ENCODE results near the gene MED29.
"Not testable (repeated sequence)": the region's sequence is repeated elsewhere in the genome, so short reads cannot be mapped to it uniquely, and the experiment has no call there.

MED29 gene

DNA sequence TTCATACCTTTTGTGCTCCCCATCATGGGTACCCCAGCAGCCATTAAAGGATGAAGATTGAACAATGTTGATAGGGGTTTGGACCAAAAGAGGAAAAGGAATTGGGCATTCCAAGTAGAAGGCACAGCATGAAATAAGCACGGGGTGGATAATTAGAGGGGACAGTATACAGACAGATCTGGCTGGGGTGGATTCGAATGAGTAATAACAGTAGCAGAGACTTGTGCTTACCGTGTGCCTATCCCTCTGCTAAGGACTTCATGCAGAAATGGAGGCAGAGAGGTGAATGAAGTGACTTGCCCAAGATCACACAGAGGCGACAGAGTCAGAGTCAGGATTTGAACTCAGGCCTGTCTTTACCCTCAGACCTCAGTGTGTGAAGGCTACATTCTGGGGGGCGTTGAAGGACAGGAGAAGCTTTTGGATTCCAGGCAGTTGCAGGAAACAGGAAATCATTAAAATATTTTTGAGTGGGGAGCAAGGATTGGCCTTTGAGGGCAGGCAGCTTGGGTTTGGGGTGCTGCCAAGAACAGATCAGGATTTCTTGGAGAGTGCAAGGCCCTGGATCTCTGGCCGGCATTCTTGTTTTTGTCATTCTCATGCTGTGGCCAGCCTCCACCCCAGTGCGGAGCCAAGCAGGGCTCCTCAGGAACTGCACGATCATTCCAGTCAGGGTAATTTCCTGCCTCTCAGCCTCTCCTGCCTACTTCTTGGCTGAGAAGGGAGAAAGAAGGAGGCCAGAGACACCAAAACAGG is 19.0 kb upstream of the MED29 start:
- no peak for DNase-seq
- ATAC-seq = no peak

DNA sequence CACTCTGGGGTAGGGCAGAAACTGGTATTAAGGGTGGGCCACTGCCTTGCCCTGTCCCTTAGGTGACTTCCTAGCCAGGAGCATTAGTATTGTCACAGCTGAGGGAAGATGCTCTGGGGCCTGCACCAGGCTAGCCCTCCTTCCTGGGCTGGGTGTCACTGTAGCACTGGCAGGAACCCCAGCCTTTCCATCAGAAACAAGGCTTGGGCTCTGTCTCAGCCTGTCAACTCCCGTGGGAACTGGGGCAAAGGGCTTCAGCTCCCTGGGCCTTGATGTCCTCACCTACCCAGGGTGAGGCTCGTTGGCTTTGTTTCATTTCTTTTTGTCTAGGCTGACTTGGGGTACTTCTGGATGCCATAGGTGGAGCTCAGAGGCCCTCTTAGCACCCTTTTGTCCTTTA is 18.2 kb upstream of the MED29 start:
- ATAC-seq = no peak
- no peak for DNase-seq

DNA sequence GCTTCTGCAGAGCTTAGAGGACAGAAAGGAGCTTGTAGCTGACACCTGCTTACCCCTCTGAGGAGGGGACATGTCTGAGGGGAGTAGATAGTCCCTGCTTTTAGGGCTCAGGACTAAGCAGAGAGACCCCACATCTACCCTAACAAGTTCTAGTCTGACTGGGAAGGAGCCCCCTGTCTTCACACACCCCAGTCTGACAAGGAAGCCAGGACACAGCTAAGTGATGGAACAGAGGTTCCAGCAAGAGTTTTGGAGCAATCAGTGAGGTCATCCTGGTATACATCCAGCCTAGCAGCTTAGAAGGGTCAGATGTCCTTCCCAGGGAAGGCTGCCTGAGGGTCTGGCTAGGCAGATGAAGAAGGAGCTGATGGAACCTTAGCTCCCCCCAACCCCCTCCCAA is 15.2 kb upstream of the MED29 start:
- ATAC-seq (no peak), DNase-seq (no peak)

DNA sequence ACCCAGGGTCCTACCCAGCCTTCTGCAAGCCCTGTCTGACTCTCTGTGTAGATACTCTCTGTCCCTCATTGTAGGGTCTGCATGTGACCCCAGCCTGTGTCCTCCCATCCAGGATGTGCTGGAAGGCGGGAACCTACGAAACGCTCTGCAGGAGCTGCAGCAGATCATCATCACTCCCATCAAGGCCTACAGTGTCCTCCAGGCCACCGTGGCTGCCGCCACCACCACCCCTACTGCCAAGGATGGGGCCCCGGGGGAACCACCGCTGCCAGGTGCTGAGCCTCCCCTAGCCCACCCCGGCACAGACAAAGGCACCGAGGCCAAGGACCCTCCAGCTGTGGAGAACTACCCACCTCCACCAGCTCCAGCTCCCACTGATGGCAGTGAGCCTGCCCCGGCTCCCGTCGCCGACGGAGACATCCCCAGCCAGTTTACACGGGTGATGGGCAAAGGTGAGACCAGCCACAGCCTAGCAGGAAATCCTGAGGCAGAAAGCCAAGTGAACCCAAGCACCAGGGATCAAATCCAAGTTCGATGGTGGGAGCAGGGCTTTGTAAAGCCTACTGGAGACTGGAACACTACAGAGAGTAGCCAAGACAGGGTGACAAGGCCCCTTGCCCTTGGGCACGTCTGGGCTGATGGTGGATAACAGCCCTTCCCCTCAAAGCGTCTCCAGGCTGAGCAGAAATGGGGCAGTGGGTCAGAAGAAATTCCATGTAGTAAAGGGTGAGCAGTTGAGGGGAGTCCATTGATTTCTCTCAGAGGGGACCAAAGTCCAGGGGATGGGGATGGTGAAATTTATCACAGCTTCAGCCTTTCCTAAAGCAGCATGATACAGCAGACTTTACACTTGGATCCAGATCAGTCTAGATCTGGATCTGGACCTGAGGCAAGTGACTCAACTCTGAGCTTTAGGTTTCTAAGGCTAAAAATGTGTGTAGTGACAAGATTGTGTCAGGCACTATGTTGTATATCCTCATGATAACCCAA is 13.5 kb upstream of the MED29 start:
- ATAC-seq = no peak
- DNase-seq = no peak

DNA sequence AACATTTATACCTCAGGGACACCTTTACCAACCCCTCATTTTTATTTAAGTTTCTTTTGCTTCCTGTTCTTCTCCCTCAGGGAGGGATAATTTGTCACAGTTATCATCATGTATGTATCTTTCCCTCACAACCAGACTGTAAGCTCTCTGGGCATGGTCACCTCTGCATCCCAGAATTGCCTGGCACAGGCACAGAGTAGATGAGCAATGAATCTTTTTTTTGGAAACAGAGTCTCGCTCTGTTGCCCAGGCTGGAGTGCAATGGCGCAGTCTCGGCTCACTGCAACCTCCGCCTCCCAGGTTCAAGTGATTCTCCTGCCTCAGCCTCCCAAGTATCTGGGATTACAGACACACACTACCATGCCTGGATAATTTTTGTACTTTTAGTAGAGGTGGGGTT is 11.8 kb upstream of the MED29 start:
- ATAC-seq, DNase-seq: not testable (repeated sequence)

DNA sequence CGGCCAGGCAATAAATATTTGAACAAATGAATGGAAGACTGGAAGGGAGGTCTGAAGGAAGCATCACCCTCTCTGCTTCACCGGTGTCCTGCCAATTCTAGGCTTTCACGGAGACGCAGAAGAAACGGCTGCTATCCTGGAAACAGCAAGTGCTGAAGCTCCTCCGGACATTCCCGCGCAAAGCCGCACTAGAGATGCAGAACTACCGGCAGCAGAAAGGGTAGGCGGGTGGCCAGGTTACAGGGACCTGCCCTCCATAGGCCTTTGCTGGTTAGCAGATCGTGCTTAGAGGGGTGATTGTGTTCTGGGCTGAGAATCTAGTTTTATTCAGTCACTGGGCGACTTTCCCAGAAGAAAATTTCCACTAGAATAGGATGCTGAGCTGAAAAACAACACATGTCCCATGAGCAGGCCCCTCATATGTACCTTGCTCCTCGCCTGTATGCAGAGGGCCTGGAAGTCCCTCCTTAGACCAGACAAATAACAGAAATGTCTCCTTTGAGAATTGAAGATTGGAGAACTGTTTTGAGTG is 11.2 kb upstream of the MED29 start:
- ATAC-seq = no peak
- DNase-seq = no peak

DNA sequence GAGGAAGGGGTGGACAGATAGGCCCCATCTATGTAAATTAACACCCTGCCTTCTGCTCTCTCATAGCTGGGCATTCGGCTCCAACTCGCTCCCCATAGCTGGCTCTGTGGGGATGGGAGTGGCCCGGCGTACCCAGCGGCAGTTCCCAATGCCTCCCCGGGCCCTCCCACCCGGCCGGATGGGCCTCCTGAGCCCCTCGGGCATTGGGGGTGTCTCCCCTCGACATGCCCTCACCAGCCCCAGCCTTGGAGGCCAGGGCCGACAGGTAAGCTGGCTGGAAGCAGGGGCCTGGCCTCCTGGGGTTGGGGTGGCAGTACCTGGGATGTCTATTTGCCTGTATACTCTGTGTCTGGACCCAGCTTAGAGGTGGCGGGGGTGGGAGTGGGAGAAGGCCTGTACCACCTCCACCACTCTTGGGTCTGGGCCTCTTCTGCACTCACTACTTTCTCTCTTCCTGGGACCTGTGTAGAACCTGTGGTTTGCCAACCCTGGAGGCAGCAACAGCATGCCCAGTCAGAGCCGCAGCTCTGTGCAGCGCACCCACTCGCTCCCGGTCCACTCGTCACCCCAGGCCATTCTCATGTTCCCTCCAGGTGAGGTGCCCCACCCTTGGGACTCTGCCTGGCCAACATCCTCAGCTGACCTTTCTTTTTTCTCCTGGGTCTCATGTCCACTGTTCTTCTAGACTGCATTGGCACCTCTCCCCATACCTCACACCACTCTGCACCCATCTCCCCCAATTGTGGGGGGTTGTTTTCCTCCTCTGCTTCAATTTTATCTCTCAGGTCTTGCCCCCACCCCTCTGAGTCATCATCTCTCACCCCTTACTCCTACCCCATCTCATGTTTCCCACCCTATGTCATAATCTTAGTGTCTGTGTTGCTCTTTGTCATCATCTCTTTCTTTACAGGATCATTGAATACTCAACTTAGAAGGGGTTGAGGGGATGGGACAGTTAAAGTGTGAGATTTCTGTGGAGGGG is 10.4 kb upstream of the MED29 start:
- ATAC-seq (no peak), DNase-seq (no peak)

DNA sequence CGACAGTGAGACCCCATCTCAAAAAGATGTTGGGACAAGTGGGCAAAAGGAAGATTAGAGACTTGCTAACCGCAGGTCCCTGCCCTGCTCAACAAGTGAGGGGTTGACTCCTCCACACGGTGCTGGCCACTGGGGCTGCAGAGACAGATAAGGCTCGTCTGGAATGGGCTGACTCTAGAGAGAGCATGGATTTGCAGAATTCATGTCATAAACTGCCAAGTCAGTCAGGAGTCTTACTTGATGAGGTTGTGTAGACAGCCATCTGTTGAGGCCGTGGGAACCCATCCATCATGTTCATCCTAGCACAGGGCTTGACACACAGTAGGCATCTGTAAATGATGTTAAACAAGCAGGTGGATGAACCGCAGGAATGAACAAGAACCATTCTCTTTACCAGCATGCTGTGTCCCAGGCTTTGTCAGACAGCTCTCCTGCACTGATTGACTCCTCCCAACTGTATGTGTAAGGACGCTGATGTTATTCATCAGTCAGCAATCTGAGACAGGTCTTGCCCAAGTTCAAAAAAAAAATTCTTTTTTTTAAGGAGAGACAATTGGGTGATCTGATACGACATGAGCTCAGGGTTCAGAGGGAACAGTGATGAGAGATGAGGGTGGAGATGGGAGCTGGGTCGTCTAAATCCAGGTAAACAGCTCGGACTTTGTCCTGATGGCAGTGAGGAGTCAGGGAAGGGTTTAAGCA is 9.1 kb upstream of the MED29 start:
- no peak for ATAC-seq
- DNase-seq = no peak

DNA sequence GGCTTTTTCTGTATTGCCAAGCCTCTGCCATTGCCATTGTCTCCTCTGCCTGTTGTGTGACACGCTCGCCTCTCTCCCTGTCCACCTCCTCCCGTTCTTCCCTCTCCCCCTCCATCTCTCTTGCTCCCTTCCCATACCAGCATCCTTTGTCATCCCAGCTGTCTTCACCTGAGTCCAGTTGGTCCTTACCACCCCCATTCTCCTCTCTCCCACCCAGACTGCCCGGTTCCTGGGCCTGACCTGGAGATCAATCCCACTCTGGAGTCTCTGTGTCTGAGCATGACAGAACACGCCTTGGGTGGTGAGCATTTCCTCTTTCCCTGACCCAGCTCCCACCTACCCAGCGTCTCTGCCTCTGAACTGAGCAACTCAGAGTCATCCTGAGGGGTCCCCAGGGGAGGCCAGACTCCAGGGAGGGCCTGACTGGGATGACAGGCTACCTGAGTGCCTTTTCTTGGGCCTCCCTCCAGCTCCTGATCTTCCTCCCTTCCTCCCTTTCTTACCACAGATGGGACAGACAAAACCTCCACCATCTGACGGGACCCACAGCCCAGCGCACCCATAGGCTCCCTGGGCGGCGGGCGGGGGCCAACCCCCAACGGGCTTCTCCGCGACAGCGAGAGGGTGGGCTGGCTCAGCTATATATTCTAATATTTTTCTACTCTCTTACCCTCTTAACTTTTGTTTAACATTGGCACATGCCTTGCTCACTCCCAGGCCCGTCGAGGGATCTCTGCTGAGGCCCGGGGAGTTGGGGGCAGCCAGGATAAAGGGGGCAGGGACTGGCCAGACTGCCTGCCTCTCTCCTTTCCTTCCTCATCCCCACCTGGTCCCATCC is 8.0 kb upstream of the MED29 start:
- no peak for DNase-seq
- no peak for ATAC-seq

DNA sequence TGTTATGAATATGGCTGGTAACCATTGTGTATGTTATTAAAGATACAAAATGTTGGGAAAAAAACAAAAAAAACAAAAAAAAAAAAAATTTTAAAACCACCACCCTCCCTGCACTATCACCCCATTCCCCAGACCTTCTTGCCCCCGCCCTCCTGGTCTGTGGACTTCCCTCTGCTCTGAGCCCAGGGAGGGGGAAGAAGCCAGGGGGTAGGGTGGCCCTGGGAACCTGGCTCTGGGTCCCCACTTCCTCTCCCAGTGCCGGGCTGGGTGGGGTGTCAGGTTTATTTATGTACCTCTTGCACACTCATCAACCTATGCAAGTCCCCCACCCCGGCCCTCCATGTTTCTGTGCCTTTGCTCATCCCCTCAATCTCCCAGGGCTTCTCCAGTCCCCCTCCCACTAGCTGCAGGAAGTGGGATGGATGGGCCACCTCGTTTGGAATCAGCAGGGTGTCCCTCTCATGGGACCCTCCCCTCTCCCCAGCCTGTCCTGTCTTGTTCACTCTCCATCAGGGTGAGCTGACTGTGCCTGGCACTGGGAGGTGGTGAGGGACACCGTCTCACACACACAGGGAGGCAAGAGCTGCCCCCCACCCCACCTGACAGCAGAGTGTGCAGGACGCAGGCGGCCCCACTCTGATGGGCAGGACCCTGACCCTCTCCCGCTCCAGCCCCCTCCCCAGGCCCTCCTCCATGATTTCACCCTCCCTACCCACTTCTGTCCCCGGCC is 6.2 kb upstream of the MED29 start:
- DNase-seq (no peak), ATAC-seq (no peak)

DNA sequence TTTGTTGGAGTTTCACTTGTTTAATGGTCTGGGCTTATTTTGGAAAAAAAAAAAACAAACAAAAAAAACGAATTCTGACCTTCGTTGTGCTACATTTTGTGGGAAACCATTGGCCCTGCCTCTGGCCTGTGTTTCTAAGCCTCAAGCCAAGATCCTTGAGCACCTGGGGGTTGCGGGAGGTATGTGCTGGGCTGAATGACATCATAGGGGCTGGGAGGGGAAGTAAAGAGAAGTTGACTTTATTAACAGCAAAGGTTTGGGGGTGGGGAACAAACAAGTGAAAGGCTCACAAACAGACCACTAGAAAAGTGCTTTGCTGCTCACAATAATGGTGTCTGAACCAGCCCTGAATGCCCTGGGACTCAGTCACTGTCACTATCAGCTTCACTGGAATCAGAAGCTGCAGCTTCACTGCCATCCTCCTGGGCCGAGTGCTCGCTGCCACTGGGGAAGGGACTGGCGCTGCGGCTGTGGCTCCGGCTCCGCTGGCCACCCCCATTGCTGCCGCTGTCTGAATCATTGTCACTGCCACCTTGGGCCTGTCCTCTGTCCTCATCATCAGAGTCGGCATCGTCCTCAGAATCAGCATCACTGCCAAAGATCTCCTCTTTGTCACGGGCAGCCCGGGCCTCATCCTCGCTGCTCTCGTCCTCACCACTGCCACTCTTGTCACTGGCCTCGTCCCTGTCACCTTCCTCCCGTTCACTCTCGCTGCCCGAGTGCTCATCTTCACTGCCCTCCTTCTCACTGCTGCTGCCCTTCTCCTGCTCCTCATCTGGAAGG is 5.4 kb upstream of the MED29 start:
- DNase-seq (no peak), ATAC-seq (no peak)

DNA sequence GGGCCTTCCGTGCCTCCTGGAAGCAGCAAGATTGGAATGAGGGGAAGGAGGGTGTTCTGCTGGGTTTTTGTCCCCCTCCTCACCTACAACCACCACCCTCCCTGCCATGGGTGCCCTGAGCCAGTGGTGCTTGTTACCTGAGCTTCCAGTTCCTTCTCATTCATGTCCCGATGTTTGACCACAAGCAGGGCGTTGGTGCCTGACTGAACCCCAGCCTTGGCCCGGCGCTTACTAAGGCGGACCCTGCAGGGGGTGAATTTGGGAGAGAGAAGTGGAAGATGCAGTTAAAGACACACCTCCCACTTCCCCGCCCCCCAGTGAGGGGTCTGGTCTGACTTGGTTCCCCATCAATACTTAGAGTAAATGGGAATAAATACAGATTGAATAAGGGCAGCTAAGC is 4.6 kb upstream of the MED29 start:
- ATAC-seq = no peak
- DNase-seq = no peak

DNA sequence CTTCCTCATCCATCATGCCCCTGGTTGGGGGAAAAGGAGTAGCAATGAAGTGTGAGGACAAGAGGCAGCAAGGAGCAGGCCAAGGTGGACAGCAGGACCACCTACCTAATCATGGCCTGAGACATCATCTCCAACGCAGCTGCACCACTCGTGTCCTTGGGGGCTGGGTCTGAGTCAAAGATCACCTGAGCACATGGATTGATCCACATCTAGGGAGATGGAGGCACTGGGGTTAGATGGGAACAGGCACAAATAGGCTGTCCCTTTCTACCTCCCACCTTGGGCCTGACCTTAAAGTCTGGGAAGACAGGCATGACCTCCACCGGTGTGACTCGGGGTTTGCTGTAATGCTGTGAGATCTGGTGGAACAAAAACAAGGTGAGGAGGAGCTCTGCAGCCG is 2.5 kb upstream of the MED29 start:
- ATAC-seq (no peak), DNase-seq (no peak)

DNA sequence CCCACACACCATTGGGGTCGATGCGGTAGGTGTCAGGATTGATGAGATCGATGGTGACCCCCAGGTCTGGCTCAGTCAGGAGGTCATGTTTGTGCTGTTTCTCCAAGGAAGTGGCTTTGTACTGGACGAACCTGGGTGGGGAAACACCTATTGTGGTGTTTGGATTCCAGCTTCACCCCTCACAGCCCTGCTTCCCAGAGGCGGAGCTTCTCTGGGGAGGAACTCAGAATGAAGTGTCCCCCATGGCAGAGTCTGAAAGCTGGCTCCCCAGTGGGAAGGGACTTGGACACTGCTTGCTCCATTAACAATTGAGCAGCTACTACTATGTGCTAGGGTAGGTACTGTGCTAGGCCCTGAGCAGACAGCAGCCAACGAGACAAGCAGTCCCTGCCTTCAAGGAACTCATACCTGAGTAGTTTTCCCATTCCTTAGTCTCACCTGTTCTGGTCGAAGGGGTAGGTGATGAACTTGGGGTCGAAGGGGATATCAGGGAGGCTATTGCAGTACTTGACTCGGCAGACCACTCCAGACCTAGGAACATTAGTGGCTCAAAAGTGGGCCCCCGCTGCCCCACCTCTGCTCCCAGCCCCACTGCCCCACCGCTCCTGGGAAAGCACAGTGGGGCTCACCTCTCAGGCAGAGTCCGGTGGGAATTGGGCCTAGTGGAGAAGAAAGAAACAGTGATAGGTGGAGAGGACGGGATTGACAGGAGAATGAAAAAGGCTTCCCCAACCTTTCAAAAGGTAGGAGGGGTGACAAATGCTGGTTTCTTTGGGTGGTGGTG is 1.4 kb upstream of the MED29 start:
- no peak for DNase-seq
- ATAC-seq = no peak

DNA sequence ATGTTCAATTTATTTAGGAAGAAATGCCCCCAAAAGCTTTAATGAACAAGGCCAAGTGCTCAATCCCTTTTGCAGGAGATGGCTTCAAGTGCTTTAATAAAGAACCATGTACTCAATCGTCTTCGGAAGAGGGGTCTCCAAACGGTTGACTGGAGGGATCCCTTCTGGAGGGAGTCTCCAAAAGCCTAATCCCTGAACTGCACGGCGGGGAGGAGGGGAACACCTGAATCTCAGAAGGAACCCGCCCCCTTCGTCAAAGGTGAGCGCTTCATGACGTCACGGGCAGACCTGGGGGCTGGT is 777 bp upstream of the MED29 start:
- DNase-seq (no peak), ATAC-seq (no peak)

DNA sequence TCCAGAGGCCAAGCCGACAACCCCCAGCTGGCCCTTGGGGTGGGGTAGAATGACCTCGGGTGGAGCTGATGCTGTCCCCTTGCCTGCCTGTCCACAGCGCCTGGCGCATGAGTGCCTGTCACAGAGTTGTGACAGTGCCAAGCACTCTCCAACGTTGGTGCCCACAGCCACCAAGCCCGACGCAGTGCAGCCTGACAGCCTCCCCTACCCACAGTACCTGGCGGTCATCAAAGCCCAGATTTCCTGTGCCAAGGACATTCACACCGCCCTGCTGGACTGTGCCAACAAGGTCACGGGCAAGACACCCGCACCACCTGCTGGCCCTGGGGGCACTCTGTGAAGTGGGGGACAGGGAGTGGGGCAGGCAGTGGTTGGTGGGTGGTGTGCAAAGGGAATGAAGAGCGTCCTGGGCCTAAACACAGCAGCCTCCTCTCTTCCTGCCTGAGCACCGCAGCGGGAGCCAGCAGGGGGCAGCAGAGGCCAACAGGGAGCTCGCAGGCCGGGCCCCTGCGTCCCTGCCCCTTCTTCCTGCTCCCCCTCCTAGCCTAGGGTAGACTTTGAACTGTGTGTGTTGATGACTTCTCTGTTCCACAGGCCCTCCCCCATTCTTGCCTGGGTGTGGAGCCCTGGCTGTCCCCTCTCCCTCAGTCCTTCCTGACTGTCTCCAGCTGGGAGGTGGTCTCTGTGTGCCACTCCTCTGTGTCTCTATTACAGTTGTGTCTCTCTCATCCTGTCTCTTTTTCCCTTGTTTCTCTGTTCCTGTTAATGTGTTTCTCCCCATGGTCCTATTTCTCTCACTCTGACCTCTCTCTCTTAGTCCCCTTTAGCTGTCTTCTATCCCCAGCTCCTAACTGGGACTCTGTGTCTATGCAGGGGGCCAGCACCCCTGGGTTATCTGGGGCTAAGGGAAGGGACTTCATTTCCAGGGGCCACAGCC is 6.5 kb downstream of the MED29 start:
- DNase-seq = peak; percentile 97
- peak; percentile 61 for ATAC-seq

DNA sequence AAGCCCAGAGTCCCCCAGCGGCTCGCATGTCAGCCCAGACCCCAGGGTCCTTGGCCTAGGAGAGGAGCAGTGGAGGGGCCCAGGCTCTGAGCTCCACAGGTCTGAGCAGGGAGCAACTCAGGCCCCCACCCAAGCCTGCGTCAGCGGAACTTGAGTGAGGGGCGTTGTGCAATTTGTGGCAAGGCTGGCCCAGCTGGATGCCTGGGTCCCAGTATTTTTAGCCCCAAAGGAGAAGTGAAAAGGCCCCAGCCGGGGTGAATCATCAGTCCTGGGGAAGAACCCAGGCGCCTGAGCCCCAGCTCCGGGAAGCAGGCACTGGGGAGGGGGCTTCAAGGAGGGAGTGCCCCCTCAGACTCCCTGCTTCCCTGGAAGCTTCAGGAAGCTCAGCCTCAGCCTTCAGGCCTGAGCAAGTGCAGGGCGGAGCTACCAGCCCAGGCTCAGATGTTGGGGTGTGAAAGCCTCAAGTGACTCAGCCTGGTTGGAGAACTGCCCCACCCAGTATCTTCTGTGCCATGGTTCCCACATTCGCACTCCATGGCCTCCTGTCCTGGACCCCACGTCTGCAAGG is 7.2 kb downstream of the MED29 start:
- DNase-seq (peak; percentile 71), ATAC-seq (peak; percentile 20)

All from stimulated activated naive CD8-positive, alpha-beta T cell treated with anti-CD3 and anti-CD28 coated beads, Interleukin-15, Interleukin-2, amounts not matched to agents 100 U/mL and 50 U/mL, for 24 hours (primary cell).